Activated CD8-positive, alpha-beta memory T cell treated with anti-CD3 and anti-CD28 coated beads, Interleukin-2, amount 50 U/mL, for 24 hours (primary cell): ENCODE results near the gene PGK1.
"Not testable (repeated sequence)": the region's sequence is repeated elsewhere in the genome, so short reads cannot be mapped to it uniquely, and the experiment has no call there.

ENCODE experiments used
- DNase-seq: peaks from one replicate; pipeline ENCODE4 v3.0.0-alpha.2; 2020; ENCODE audit errors: extremely low read depth

The PGK1 gene

GRCh38 chrX:78116365-78116764, 12.3 kb downstream of the PGK1 start:
- no peak for DNase-seq

- no peak for DNase-seq
These were observed 12.7 kb downstream of the PGK1 start for GRCh38 chrX:78116766-78117165.

DNA sequence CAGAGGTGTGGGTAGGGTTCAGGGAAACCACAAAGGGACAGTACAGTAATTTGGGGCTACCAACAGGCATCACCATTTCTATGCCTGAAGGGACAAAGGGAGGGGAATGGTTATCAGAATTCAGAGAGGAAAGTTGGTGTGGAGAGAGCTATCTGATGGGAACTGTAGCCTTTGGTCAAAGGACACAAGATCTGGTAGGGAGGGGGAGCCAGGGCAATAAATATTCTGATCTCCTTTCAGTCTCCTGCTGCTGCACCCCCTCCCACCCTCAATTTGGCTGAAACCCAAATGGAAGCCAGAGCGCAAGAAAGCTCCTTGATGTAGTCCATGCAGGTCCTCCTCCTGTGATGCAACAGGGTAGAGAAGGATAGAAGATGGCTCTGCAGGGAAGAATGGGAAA, 14.6 kb downstream of the PGK1 start:
- DNase-seq: no peak

DNA sequence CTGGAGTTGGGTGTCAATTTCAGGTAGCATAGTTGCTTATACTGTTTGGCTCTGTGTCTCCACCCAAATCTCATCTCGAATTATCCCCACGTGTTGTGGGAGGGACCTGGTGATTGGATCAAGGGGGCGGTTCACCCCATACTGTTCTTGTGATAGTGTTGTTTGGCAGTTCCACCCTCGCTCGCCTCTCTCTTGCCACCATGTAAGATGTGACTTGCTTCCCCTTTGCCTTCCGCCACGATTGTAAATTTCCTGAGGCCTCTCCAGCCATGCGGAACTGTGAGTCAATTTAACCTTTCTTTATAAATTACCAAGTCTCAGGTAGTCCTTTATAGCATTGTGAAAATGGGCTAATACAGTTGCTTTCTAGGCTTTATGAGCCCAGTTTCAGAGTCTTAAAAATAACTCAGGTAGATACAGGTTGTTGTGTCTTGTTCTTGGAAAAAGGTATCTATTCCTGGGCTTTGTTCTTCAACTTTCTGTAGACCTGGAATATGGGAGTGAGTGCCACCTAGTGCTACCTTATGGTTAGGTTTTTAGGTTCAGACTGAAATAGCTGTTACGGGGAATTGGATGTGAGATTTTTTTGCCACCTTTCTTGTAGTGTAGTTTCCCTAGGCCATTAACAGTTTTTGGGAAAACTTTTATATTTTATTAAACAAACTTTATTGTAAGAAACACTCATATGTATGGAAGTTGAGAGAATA, 15.6 kb downstream of the PGK1 start:
- no peak for DNase-seq

GRCh38 chrX:78123190-78123589, 19.1 kb downstream of the PGK1 start:
- DNase-seq: no peak

GRCh38 chrX:78124307-78124706, 20.3 kb downstream of the PGK1 start:
- DNase-seq: no peak

DNA sequence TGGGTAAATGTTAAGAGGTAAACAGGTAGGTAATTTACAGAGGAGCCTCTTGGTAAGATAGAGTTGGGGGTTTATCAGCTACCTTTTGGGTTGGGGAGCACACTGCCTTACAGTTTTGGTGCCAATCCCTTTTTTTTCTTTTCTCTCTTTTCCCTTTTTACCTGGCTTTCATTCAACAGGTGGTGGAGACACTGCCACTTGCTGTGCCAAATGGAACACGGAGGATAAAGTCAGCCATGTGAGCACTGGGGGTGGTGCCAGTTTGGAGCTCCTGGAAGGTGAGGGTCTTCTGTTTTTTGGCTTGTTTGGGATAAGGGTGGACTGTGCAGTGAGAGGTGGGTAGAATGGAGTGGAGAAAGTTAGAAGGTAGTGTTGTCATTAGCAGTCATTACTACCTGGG, 21.1 kb downstream of the PGK1 start:
- DNase-seq: no peak

DNA sequence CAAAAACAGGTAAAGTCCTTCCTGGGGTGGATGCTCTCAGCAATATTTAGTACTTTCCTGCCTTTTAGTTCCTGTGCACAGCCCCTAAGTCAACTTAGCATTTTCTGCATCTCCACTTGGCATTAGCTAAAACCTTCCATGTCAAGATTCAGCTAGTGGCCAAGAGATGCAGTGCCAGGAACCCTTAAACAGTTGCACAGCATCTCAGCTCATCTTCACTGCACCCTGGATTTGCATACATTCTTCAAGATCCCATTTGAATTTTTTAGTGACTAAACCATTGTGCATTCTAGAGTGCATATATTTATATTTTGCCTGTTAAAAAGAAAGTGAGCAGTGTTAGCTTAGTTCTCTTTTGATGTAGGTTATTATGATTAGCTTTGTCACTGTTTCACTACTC, 21.7 kb downstream of the PGK1 start:
- DNase-seq: not testable (repeated sequence)

DNA sequence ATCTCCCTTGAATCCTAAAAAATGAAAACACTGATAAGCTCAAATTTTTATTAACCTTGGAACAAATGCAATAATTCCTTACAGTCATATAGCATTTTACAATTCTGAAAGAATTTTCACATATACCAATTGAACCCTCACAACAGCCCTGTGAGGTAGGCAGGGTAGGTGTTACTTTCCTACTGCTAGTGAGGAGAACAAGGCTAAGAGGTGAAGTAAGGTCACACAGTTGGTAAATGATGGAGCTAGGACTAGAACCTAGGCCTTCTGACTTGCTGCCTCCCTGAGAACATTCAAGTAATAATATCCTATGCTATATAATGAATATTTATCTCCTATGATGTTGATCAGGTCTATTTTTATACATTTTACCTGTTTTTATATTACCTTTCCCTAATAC, 25.7 kb downstream of the PGK1 start:
- no peak for DNase-seq

GRCh38 chrX:78130396-78130795, 26.3 kb downstream of the PGK1 start:
- DNase-seq: no peak

DNA sequence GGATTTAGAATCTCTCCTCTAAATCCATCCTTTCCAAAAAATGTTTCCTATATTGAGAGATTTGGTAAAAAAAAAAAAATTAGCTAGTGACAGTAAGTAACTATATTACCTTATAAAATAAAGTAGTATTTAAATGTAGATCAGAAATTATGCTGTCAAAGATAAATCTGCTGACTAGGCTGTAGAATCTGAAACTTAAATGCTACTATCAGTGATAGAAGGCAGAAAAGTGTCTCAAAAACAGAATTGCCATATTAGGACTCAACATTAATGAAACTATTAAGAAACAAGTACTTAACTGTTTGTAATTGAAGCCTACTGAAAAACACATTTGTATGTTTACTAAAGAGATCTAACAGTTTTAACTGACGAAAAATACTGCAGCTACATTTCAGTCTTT, 27.1 kb downstream of the PGK1 start:
- DNase-seq: no peak

DNA sequence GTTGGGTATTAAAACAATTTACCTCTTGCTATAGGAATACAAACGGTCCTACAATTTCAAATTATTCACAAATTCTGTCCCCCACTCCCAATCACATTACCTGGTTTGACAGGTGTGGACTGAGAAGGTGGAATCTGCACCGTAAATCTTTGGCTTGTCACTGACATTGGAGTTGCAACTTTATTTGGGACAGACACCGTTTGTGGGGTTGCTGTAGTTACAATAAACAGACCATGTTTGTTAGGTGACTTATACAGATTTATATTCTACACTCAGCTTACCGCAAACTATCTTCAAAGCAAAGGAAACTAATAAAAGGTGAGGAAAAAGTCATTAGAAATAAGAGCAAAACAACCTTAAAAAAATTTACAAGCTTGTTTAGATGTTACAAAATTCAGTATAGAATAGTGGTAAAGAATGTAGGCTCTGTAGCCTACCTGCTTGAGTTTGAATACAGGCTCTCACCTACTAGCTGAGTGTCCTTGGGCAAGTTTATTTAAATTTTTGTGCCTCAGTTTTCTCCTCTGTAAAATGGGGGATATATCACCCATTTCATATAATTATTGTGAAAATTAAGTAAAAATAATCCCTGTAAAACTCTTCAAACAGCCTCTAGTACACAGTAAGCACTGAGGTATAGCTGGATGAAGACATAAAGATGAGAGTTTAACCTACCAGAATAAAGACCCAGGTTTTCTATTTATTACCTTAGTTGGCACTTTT, 29.4 kb downstream of the PGK1 start:
- DNase-seq: no peak

DNA sequence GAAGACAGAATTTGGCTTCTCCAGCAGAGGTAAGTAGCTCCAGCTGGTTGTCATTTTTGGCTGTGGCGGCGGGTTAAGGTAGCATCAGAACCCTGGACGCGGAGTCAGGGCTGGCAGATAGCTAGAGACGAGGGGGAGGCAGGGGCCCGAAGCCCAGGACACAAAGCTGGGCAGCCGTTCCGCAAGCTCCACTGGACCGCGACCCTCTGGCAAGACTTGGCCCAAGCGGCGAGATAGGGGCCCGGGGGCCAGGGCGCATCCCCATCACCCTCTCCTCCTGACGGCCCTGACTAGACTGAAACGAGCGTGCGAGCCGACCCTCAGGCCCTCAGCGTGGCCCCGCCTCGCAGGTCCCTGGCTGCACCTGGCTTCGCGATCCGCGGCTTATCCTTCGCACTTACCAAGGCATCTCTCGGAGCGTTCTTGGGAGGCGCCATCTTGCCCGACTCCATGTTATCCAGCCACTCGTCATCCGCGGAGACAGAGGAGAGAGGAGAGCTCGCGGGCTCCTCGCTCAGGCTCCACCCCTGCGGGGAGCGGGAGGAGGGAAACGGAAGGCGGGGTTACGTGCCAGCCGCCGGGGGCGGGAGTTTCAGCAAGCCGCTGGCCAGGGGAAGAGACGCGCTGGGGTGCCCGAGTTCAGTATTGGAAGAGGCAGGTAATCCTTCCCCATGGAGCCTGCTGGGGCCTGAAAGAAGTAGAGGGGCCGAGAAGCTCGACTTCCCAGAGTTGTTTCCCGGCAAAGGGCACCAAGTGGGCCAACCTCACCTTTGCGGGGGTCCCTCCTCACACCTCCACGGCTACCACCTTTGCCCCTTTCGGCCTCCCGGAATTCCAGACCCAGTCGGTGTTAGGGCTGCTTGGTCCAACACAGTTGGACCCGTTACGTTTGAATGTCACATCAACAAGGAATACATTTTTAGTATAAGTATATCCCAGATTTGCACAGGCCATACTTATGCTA, 35.4 kb downstream of the PGK1 start, which contains the start of gene TAF9B:
TAF9B (minus strand) TSS at position 491 of the 964 bp plus-strand sequence; CDS start at position 452, 39 bp downstream.
- peak; percentile 50 for DNase-seq

DNA sequence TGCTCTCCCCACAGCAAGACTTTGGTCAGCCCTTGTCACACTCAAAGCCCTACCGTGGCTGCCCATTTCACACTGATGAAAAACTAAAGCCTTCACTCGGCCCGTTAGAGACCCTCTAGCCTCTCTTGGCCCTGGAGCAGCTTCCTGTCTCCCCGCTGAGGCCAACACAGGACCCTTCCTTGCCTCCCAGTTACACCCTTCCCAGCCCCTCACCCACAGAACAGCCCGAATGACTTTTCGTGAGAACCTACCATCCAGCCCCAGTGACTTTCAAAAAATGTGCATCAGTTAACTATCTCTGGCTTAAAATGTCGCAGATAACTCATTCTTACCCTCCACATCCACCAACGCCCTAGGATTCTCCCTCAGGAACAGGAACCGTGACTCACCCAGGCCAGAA, 36.2 kb downstream of the PGK1 start:
- no peak for DNase-seq

GRCh38 chrX:78147002-78147540, 43.0 kb downstream of the PGK1 start:
- DNase-seq: not testable (repeated sequence)

DNA sequence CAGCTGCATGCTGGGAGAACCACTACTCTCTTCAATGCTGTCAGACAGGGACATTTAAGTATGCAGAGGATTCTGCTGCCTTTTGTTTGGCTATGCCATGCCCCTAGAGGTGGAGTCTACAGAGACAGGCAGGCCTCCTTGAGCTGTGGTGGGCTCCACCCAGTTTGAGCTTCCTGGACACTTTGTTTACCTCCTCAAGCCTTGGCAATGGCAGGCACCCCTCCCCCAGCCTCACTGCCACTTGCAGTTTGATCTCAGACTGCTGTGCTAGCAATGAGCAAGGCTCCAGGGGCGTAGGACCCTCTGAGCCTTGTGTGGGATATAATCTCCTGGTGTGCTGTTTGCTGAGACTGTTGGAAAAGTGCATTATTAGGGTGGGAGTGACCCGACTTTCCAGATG, 53.3 kb downstream of the PGK1 start:
- not testable (repeated sequence) for DNase-seq

GRCh38 chrX:78157846-78158245, 53.8 kb downstream of the PGK1 start:
- not testable (repeated sequence) for DNase-seq

DNA sequence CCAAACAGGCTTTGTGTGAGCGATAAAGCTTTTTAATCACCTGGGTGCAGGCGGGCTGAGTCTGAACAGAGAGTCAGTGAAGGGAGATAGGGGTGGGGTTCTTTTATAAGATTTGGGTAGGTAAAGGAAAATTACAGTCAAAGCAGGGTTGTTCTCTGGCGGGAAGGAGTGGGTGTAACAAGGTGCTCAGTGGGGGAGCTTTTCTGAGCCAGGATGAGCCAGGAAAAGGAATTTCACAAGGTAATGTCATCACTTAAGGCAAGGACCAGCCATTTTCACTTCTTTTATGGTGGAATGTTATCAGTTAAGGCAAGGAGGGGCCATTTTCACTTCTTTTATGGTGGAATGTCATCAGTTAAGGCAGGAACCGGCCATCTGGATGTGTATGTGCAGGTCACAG, 56.7 kb downstream of the PGK1 start:
- DNase-seq: not testable (repeated sequence)

DNA sequence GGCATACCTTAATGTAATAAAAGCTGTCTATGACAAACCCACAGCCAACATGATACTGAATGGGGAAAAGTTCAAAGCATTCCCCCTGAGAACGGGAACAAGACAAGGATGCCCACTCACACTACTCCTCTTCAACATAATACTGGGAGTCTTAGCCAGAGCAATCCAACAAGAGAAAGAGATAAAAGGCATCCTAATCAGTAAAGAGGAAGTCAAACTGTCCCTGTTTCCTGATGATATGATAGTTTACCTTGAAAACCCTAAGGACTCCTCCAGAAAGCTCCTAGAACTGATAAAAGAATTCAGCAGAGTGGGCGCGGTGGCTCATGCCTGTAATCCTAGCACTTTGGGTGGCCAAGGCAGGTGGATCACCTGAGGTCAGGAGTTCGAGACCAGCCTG, 59.1 kb downstream of the PGK1 start:
- DNase-seq: not testable (repeated sequence)

DNA sequence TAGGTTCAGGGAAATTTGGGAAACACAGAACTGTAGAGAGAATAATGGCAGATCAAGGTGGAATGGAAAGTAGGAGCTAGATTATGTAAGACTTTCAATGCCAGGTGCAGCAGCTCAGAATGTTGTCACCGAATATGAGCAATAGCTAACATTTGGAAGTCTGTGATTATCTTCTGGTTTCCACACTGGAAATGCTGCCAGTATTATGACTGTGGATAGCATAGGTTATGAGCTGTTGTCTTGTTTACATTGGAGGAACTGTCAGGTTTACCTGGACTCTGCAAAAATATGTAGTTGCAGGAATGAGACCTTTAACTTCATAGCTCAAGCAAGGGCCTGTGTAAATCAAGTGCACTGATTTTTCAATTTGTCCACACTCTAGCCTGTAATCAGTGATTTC, 61.4 kb downstream of the PGK1 start:
- no peak for DNase-seq

DNA sequence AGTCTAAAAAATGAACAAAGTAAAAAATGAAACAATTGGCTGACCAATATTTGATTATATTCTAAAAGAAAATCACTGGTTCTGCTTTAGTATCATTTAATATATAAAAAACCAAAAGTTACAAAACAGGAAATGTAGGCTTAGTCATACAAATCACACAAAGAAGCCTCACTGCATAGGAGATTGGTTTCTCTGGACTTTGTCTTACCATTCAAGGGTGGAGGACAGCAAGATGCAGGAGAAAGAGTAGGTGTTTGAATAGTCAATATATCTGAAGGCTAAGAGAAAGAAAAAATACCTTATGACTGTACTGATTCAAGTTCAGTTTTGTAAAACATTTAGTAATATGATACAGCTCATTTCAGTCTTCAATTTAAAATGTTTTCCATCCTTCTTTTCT, 64.0 kb downstream of the PGK1 start:
- no peak for DNase-seq
